Measurements from ENCODE around the gene HACD3.
"Not testable (repeated sequence)": the region's sequence is repeated elsewhere in the genome, so short reads cannot be mapped to it uniquely, and the experiment has no call there.

HACD3 gene

DNA sequence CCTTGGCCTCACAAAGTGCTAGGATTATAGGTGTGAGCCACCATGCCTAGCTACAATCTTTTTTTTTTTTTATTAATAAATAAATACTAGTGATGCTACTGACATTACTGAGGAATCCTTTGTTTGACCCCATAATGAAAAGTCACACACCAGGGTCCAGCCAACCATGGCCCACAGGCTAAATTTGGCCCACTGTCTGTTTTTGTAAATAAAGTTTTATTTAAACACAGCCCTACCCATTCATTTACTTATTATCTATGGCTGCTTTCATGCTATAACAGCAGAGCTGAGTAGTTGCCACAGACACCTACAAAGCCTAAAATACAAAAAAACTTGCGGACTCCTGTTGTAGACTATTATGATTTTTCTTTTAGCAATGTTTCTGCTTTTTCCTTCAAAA lies 73.3 kb downstream of the HACD3 start:
- no peak for FAIRE-seq

DNA sequence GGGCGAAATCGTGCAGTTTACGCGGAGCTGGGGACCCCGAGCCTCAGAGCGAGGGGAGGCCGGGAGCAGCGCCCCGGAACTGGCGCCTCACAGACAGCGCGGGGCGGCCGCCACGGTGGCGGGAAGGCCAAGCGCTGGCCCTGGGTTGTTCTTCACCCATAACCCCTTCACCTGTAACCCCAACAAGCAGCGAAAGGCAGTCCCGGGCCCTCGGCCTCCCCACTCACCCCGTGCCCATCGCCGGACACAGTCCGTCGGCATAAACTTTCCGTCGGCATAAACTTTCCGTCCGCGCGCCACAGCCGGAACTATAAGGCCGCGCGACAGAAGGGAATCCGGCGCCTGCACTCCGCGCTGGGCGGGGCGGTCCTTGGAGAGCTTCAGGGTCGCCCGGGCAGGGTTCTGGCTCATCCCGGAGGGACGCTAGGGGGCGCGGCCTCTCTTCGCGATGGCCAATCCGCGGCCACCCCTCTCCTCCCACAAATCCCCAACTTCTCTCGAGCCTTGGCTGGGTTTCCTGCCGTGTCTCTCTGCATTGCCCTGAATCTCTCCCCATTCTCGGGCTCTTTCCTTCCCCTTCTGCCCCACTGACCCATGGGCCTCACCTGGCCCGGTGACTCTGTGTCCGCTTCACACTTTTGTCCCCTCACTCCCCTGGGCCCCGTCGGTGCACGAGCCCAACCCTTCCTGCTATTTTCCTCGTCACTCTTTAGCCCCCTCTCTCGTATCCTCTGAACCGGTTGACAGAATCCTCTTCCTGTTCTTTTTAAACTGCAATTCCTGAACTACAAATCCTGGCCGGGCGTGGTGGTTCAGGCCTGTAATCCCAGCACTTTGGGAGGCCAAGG lies 80.8 kb downstream of the HACD3 start, which contains the start of gene INTS14:
TSS of gene INTS14 (minus strand) at position 261 of the 848 bp plus-strand sequence. CDS start 3,751 bp downstream, outside the sequence.
- FAIRE-seq, result peak; percentile 93

DNA sequence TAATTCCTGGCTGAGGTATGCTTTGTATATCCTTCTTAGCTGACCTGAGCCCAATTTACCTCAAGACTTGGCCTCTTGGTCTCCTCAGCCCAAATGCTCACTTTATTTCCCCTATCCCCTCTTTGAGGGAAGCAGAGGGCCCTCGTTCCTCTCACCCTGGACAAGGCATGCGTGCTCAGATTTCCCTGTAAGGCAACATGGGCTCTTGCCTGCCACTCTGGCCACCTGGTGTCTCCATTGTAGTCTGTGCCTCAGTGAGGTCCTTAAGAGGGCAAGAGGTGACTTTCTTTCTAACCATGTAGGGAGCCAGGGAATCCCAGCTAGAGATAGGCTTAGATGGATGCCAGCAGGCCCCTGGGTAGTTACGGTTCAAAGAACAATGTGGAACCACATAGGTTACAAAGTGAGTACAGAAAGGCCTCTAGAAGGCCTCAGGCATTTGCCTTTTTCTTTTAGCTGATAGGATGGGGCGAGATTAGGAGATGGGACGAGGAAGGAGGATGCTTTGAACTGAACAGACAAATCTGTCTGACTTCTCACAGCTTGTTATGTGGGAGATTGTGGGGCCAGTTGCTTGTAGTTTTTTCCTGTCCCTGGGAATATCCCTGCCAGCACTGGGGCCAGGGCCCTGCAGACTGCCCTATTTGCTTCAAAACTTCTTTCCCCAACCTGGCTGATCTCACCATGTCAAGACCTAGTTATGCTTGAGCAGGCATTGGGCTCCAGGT lies 81.8 kb downstream of the HACD3 start:
- FAIRE-seq, result no peak

DNA sequence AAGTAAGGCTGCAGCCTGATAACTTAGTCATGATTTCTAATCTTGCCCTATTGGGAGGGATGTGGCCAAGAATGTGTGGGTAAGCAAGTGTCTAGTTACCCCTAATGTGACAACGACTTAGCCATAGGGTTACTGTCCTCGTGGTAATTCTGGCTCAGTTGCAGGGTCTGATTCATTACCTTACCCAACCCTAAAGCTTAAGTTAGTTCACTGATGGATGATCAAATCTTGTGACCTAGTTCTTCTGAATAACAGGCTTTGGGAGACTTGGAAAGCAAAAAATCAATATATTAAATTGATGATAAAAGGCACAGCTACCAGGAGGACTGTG lies 82.3 kb downstream of the HACD3 start:
- no peak for FAIRE-seq

DNA sequence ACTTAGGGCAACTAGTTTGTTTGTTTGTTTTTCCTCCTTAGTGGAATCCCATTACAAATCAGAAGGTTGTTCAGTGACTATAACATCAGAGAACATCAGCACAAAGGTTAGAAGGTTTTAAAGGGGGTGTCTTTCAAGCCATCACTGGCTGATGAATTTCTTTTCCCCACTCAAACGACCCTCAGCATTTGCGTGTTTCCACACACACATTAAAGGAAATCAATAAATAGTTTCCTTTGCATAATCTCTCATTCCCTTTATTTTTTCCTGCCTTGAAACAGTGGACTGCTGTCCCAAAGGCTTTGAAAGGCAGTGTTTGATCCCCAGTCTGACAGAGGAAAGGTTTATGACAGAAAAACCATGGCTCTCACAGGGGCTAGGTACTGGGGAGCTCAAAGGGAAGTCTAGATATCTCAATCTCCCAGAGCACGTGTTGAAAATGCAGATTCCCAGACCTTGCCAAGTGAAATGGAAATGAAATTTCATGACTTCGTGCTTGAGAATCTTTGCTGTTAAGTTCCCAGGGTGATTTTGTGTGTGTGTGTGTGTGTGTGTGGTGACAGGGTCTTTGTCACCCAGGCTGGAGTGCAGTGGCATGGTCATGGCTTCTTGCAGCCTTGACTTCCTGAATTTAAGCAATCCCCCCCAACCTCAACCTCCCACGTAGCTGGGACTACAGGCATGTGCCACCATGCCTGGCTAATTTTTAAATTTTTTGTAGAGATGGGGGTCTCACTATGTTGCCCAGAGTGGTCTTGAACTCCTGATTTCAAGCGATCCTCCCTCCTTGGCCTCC lies 82.9 kb downstream of the HACD3 start:
- no peak for FAIRE-seq

DNA sequence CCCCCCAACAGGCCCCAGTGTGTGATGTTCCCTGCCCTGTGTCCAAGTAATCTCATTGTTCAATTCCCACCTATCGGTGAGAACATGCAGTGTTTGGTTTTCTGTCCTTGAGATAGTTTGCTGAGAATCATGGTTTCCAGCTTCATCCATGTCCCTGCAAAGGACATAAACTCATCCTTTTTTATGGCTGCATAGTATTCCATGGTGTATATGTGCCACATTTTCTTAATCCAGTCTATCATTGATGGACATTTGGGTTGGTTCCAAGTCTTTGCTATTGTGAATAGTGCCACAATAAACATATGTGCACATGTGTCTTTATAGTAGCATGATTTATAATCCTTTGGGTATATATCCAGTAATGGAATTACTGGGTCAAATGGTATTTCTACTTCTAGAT lies 85.6 kb downstream of the HACD3 start:
- FAIRE-seq, result not testable (repeated sequence)

DNA sequence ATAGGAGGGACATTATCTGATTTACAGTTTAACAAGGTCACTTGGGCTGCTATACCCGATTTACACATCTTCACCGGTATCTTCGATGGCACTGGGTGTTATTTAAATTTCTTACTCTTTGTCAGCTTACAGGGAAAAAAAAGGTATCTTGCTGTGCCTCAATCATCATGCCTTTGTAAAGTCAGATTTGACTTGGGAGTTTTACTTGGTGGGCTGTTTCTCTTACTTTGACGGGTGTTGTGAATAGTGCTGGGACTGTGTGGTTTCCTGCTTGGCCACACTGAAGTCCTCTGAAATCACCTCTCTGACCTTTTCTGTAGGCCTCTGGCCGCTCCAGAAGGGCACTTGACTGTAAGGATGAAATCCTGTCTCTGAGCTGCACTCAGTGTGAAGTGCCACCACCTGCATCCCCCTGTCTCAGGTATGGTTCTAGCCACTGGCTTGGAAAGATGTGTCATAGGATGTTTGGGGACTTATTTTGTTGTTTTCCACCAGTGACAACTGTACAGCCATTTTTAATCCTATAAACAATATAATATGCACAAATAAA lies 88.4 kb downstream of the HACD3 start:
- FAIRE-seq, result no peak

DNA sequence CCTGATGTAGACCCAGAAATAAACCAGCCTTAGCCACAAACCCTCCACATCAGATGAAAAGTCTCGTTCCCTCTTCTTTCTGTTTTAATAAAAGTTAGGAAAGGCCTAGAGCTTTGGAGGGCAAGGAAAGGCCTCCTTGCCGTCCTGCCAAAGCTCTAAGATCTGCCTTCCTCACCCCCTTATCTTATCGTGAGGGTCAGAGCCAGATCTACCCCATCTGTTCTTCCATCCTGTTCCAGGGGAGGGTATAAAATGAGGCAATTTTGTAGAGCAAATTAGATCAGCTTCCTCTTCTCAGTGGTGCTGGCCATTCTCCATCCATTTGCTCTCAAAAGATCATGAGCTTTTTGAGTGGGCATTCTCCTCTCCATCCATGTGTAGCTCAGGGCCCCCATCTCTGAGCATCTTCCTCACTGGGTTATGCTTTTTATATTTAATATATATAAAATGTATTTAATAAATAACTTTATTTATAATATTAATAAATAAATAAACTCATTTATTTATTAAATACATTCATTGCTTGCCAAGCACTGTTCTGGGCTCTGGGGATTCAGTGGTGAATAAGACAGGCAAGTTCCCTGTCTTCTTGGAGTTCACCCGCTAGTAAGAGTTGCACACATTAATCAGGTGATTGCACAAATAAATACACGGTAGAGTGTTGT lies 89.5 kb downstream of the HACD3 start:
- no peak for FAIRE-seq

DNA sequence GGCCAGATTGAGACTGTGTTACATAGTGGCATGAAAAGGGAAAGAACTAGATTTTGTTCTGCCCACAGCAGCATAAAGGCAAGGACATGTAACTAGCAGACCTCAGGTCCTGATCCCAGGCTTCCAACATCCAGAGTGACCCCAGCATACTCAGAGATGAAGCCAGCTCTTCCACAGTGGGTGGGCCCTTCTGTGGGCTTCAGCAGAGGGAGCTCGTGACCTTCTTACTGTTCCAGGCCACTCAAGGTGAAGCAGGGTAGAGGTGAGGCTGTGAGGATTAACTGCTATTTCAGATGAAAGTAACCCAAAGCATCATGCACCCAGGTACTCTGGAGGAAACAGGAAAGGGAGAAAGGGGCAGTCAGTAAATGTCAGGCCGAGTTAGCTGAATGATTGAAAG lies 90.6 kb downstream of the HACD3 start:
- FAIRE-seq, result no peak

DNA sequence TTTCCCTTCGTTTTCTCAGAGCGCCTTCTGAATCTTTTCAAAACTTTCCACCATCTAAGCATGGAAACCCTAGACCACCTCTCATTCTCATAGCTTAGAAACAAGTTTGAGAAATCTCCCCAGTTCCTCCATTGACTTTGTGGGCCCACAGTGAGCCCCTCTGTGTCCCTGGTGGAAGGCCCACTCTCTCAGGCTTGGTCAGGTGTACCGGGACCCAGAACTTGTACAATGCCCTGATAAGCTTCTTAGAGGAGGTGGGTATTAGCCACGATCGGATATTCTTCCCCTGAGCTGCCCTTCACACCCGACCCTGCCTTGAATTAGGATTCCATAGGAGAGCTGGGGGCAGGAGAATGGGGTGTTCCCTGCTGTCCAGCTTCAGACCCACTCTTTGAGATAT lies 91.4 kb downstream of the HACD3 start, which contains the start of gene SLC24A1:
TSS of gene SLC24A1 (plus strand) at position 301 of the 400 bp plus-strand sequence. CDS start 2,143 bp downstream, outside the sequence.
- FAIRE-seq, result no peak

DNA sequence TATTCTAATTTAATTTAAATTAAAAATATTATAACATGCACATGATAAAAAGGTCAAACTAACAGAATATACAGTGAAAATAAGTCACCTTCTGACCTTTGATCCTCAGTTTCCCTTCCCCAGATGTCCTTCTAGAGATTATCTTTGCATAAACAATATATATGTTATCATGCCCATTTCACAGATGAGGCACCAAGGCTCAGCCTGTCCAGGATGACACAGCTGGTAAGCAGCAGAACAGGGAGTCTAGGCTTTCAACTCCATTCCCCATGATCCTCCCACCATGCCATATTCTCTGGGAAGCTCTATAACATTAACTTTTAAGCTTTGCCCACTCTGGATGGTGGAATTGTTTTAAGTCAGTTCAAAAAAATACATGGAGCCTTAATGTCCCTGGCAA lies 92.8 kb downstream of the HACD3 start:
- no peak for FAIRE-seq

DNA sequence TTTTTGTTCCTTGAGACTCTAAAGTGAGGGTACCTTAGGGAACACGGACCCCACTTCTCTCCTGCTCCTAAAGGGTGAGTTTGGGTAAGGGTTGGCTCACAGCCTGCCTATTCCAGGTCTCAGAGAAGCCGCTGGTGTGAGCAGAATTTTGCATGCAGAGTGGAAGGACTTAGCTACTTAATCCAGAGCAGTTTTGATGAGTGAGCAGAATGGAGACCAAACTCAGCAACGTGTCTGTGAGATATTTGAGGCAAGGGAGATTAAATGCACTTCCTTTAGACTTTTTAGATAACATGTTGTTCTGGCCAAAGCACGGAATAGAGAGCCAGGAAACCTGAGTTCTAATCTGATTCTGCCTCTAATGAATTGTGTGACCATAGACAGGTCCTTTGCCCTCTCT lies 96.6 kb downstream of the HACD3 start:
- FAIRE-seq, result no peak
